GM19397 (cell line): ENCODE measurements around the gene CYB561D2.

Experiments used
- ATAC-seq: cut with Tn5 transposase; IDR thresholded peaks from one replicate; pipeline ENCODE4 v1.9.1; 2021; ENCODE audit warnings: mild to moderate bottlenecking, moderate library complexity; ENCODE audit not compliant: unreplicated experiment

The CYB561D2 gene

GRCh38 chr3:50358911-50359759 is 8.5 kb downstream of the CYB561D2 start, which contains the start of gene TMEM115:
TSS of gene TMEM115 (minus strand) at chr3:50359521. CDS start at chr3:50359063, 458 bp downstream.
- ATAC-seq = peak; percentile 95

- no peak for ATAC-seq
These were observed 9.1 kb downstream of the CYB561D2 start for GRCh38 chr3:50359760-50360110.

GRCh38 chr3:50364573-50365079 is 14.0 kb downstream of the CYB561D2 start:
- no peak for ATAC-seq

GRCh38 chr3:50365080-50365841 is 14.6 kb downstream of the CYB561D2 start:
- ATAC-seq = peak; percentile 81

- no peak for ATAC-seq
These were observed 15.2 kb downstream of the CYB561D2 start for GRCh38 chr3:50365842-50366220.

GRCh38 chr3:50369012-50369670 is 18.5 kb downstream of the CYB561D2 start:
- no peak for ATAC-seq

GRCh38 chr3:50370594-50370993 is 19.9 kb downstream of the CYB561D2 start:
- ATAC-seq = no peak

- no peak for ATAC-seq
These were observed 20.5 kb downstream of the CYB561D2 start for GRCh38 chr3:50371133-50371685.

- no peak for ATAC-seq
These were observed 21.7 kb downstream of the CYB561D2 start for GRCh38 chr3:50372349-50372748.

GRCh38 chr3:50373146-50374051 is 22.7 kb downstream of the CYB561D2 start:
- ATAC-seq = no peak

- ATAC-seq = no peak
These were observed 23.9 kb downstream of the CYB561D2 start for GRCh38 chr3:50374363-50375257.

GRCh38 chr3:50375258-50375931 is 24.7 kb downstream of the CYB561D2 start:
- ATAC-seq = no peak

GRCh38 chr3:50378024-50378423 is 27.4 kb downstream of the CYB561D2 start:
- ATAC-seq = no peak

GRCh38 chr3:50378757-50379156 is 28.1 kb downstream of the CYB561D2 start:
- ATAC-seq = no peak

- no peak for ATAC-seq
These were observed 29.9 kb downstream of the CYB561D2 start for GRCh38 chr3:50380405-50381085.

- ATAC-seq = no peak
These were observed 30.7 kb downstream of the CYB561D2 start for GRCh38 chr3:50381383-50381782.

GRCh38 chr3:50382722-50383121 is 32.1 kb downstream of the CYB561D2 start:
- ATAC-seq = no peak

- no peak for ATAC-seq
These were observed 33.1 kb downstream of the CYB561D2 start for GRCh38 chr3:50383750-50384149.
